ENCODE data around the gene FAM131A. TPM values are rescaled to one million over a fixed set of nuclear protein-coding genes. Genes with fewer than 3 reads are reported as not detected.

Gene FAM131A
- total RNA-seq, 1 experiment from 2014 or later: 23.0 TPM

GRCh38 chr3:184298759-184299487 is 38.5 kb upstream of the FAM131A start, which contains the start of gene PSMD2 (continued):
- TF ChIP-seq ZNF423 (CRISPR knock-in tag; IDR thresholded peaks at IDR 0.05): no peak
- no peak for TF ChIP-seq ZNF232 (CRISPR knock-in tag; IDR thresholded peaks at IDR 0.05)
- TF ChIP-seq PRDM15 (CRISPR knock-in tag; IDR thresholded peaks at IDR 0.05): no peak
- TF ChIP-seq NR2C2 (CRISPR knock-in tag; IDR thresholded peaks at IDR 0.05): 0 out of 2 replicates have a peak, but pooled peaks have one; percentile 30
- no peak for TF ChIP-seq GTF2I (CRISPR knock-in tag; conservative IDR thresholded peaks at IDR 0.05)
- no peak for TF ChIP-seq ZMAT4 (CRISPR knock-in tag; IDR thresholded peaks at IDR 0.05)
- peak; percentile 58; the same call in 1 of the 2 replicates for TF ChIP-seq E2F5 (CRISPR knock-in tag; IDR thresholded peaks at IDR 0.05)
- TF ChIP-seq, protein P1, sequence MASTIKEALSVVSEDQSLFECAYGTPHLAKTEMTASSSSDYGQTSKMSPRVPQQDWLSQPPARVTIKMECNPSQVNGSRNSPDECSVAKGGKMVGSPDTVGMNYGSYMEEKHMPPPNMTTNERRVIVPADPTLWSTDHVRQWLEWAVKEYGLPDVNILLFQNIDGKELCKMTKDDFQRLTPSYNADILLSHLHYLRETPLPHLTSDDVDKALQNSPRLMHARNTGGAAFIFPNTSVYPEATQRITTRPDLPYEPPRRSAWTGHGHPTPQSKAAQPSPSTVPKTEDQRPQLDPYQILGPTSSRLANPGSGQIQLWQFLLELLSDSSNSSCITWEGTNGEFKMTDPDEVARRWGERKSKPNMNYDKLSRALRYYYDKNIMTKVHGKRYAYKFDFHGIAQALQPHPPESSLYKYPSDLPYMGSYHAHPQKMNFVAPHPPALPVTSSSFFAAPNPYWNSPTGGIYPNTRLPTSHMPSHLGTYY (CRISPR knock-in tag; IDR thresholded peaks at IDR 0.05): no peak
- no peak for TF ChIP-seq TCF7 (CRISPR knock-in tag; IDR thresholded peaks at IDR 0.05; ENCODE audit: low read depth)
- TF ChIP-seq, protein P2, sequence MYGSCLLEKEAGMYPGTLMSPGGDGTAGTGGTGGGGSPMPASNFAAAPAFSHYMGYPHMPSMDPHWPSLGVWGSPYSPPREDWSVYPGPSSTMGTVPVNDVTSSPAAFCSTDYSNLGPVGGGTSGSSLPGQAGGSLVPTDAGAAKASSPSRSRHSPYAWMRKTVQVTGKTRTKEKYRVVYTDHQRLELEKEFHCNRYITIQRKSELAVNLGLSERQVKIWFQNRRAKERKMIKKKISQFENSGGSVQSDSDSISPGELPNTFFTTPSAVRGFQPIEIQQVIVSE (CRISPR knock-in tag; IDR thresholded peaks at IDR 0.05; ENCODE audit: borderline replicate concordance): no peak
- TF ChIP-seq, protein P3, sequence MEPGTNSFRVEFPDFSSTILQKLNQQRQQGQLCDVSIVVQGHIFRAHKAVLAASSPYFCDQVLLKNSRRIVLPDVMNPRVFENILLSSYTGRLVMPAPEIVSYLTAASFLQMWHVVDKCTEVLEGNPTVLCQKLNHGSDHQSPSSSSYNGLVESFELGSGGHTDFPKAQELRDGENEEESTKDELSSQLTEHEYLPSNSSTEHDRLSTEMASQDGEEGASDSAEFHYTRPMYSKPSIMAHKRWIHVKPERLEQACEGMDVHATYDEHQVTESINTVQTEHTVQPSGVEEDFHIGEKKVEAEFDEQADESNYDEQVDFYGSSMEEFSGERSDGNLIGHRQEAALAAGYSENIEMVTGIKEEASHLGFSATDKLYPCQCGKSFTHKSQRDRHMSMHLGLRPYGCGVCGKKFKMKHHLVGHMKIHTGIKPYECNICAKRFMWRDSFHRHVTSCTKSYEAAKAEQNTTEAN (CRISPR knock-in tag; IDR thresholded peaks at IDR 0.05): no peak
- TF ChIP-seq SOX15 (CRISPR knock-in tag; IDR thresholded peaks at IDR 0.05): no peak
- TF ChIP-seq EMX1 (CRISPR knock-in tag; IDR thresholded peaks at IDR 0.05): no peak
- no peak for TF ChIP-seq CREM (CRISPR knock-in tag; IDR thresholded peaks at IDR 0.05)
- no peak for TF ChIP-seq PRRX2 (CRISPR knock-in tag; IDR thresholded peaks at IDR 0.05)
- TF ChIP-seq JAZF1 (CRISPR knock-in tag; IDR thresholded peaks at IDR 0.05): no peak
- TF ChIP-seq FOXP1 (CRISPR knock-in tag; IDR thresholded peaks at IDR 0.05; ENCODE audit: borderline replicate concordance): no peak; the same call in 1 of the 2 replicates
- TF ChIP-seq ZNF425 (CRISPR knock-in tag; conservative IDR thresholded peaks at IDR 0.05): no peak
- 0 out of 2 replicates have a peak, but pooled peaks have one; percentile 75 for TF ChIP-seq FOXP4 (CRISPR knock-in tag; IDR thresholded peaks at IDR 0.05)
- TF ChIP-seq, protein P4, sequence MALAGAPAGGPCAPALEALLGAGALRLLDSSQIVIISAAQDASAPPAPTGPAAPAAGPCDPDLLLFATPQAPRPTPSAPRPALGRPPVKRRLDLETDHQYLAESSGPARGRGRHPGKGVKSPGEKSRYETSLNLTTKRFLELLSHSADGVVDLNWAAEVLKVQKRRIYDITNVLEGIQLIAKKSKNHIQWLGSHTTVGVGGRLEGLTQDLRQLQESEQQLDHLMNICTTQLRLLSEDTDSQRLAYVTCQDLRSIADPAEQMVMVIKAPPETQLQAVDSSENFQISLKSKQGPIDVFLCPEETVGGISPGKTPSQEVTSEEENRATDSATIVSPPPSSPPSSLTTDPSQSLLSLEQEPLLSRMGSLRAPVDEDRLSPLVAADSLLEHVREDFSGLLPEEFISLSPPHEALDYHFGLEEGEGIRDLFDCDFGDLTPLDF (CRISPR knock-in tag; IDR thresholded peaks at IDR 0.05): no peak
- 0 out of 2 replicates have a peak, but pooled peaks have one; percentile 14 for TF ChIP-seq NR3C1 (CRISPR knock-in tag; conservative IDR thresholded peaks at IDR 0.05; ENCODE audit: low read depth)
- TF ChIP-seq, protein P5, sequence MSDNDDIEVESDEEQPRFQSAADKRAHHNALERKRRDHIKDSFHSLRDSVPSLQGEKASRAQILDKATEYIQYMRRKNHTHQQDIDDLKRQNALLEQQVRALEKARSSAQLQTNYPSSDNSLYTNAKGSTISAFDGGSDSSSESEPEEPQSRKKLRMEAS (CRISPR knock-in tag; IDR thresholded peaks at IDR 0.05): 0 out of 2 replicates have a peak, but pooled peaks have one; percentile 26

Measured in WTC11 (cell line).